IMR-90 (cell line): ENCODE data around the gene CERS1. TPM values are rescaled to one million over a fixed set of nuclear protein-coding genes. Genes with fewer than 3 reads are reported as not detected.

Source experiments
- ATAC-seq: fragments of 200-7000 bp; cut with Tn5 transposase; 2 replicates; pipeline ENCODE4 v1.9.1; 2020; ENCODE audit warnings: low read depth, mild to moderate bottlenecking, moderate library complexity
- BruUV-seq: library from RNA; stranded (reverse); fragments of 400-500 nt; replicated peaks from 2 replicates; lab custom pipeline; 2021; lab: Mats Ljungman, UMichigan
- CTCF ChIA-PET: fragments of 300-600 bp; formaldehyde crosslinking; extraction: SDS; loops from one replicate; lab custom pipeline; 2021; ENCODE audit warnings: antibody characterized with exemption; lab: Yijun Ruan, JAX
- POLR2A ChIA-PET: fragments of 300-600 bp; sonication (Branson Sonifier 250); formaldehyde crosslinking; loops from one replicate; lab custom pipeline; 2022; ENCODE audit warnings: antibody characterized with exemption; ENCODE audit not compliant: unreplicated experiment; lab: Charles Lee
- DNase-seq: peaks from one replicate; pipeline ENCODE4 v3.0.0; 2013
- H2AFZ ChIP-seq: replicated peaks from 2 replicates; pipeline ENCODE3; 2013; ENCODE audit warnings: low read length, mild to moderate bottlenecking; ENCODE audit not compliant: poor library complexity
- H2AK5ac ChIP-seq: 2 replicates; pipeline ENCODE4 v1.6.1; 2013; ENCODE audit warnings: low read depth, low read length, inconsistent platforms
- H2AK9ac ChIP-seq: replicated peaks from 2 replicates; pipeline ENCODE3; 2013; ENCODE audit warnings: mild to moderate bottlenecking, low read depth, low read length, moderate library complexity; ENCODE audit not compliant: poor library complexity
- H2BK120ac ChIP-seq: 2 replicates; pipeline ENCODE4 v1.6.1; 2013; ENCODE audit warnings: low read depth, low read length, inconsistent platforms
- H2BK15ac ChIP-seq: 3 replicates; pipeline ENCODE4 v1.6.1; 2013; ENCODE audit warnings: low read depth, low read length, inconsistent platforms
- H2BK20ac ChIP-seq: 2 replicates; pipeline ENCODE4 v1.6.1; 2013; ENCODE audit warnings: low read depth, mild to moderate bottlenecking, inconsistent platforms, low read length, moderate library complexity
- H2BK5ac ChIP-seq: 2 replicates; pipeline ENCODE4 v1.6.1; 2013; ENCODE audit warnings: mild to moderate bottlenecking, low read depth, low read length, inconsistent platforms; ENCODE audit not compliant: poor library complexity, severe bottlenecking
- H3K14ac ChIP-seq: replicated peaks from 2 replicates; pipeline ENCODE4 v1.6.1; 2013; ENCODE audit warnings: low read depth, low read length, inconsistent platforms
- H3K18ac ChIP-seq: 2 replicates; pipeline ENCODE4 v1.6.1; 2013; ENCODE audit warnings: low read depth, low read length, control low read depth
- H3K23ac ChIP-seq: 2 replicates; pipeline ENCODE4 v1.6.1; 2013; ENCODE audit warnings: low read depth, low read length, inconsistent platforms
- H3K27ac ChIP-seq: 2 replicates; pipeline ENCODE4 v1.5.1; 2013; ENCODE audit warnings: mild to moderate bottlenecking, control low read depth, low read length; ENCODE audit not compliant: insufficient read depth
- H3K27me3 ChIP-seq: 2 replicates; pipeline ENCODE4 v1.6.1; 2013; ENCODE audit warnings: low read length; ENCODE audit not compliant: control insufficient read depth, insufficient read depth
- H3K36me3 ChIP-seq: 2 replicates; pipeline ENCODE4 v1.6.1; 2013; ENCODE audit warnings: low read length, mixed read lengths; ENCODE audit not compliant: control insufficient read depth, insufficient read depth
- H3K4ac ChIP-seq: 2 replicates; pipeline ENCODE4 v1.6.1; 2013; ENCODE audit warnings: low read depth, low read length, inconsistent platforms
- H3K4me1 ChIP-seq: 2 replicates; pipeline ENCODE4 v1.6.1; 2013; ENCODE audit warnings: low read length, mixed read lengths; ENCODE audit not compliant: control insufficient read depth, insufficient read depth
- H3K4me2 ChIP-seq: 2 replicates; pipeline ENCODE4 v1.6.1; 2013; ENCODE audit warnings: low read depth, mild to moderate bottlenecking, control low read depth, low read length, moderate library complexity
- H3K4me3 ChIP-seq: 2 replicates; pipeline ENCODE4 v1.5.1; 2013; ENCODE audit warnings: low read depth, mild to moderate bottlenecking, control low read depth, low read length, moderate library complexity; ENCODE audit not compliant: insufficient read depth
- H3K56ac ChIP-seq: 2 replicates; pipeline ENCODE4 v1.6.1; 2013; ENCODE audit warnings: low read length, inconsistent platforms; ENCODE audit not compliant: insufficient read depth; ENCODE audit errors: extremely low read depth
- H3K79me1 ChIP-seq, 2 experiments: 2 replicates each; pipeline ENCODE4 v1.6.1; 2013; ENCODE audit warnings: low read length in 2 of 2, inconsistent platforms in 1 of 2, low read depth in 1 of 2
- H3K9ac ChIP-seq: 2 replicates; pipeline ENCODE4 v1.6.1; 2013; ENCODE audit warnings: low read depth, low read length, control low read depth
- H3K9me1 ChIP-seq: 2 replicates; pipeline ENCODE4 v1.6.1; 2013; ENCODE audit warnings: low read length, inconsistent platforms; ENCODE audit not compliant: insufficient read depth
- H3K9me3 ChIP-seq: 2 replicates; pipeline ENCODE4 v1.6.1; 2013; ENCODE audit warnings: low read length; ENCODE audit not compliant: control insufficient read depth, insufficient read depth
- H4K20me1 ChIP-seq: 2 replicates; pipeline ENCODE4 v1.6.1; 2013; ENCODE audit warnings: low read length, inconsistent platforms; ENCODE audit not compliant: insufficient read depth
- H4K5ac ChIP-seq: 2 replicates; pipeline ENCODE4 v1.6.1; 2013; ENCODE audit warnings: mild to moderate bottlenecking, low read depth, low read length, control low read depth
- H4K8ac ChIP-seq, 2 experiments: 2 replicates each; pipeline ENCODE4 v1.6.1; 2013; ENCODE audit warnings: low read depth in 2 of 2, low read length in 2 of 2, control low read depth in 1 of 2, inconsistent platforms in 1 of 2
- H4K91ac ChIP-seq: 2 replicates; pipeline ENCODE4 v1.6.1; 2013; ENCODE audit warnings: low read depth, low read length, inconsistent platforms; ENCODE audit not compliant: insufficient read depth
- CEBPB ChIP-seq: IDR thresholded peaks from 2 replicates; pipeline ENCODE4 v1.6.1; 2012; ENCODE audit warnings: low read depth, low read length, improper control_type of control experiment
- CHD1 ChIP-seq: IDR thresholded peaks from 2 replicates; pipeline ENCODE4 v1.6.1; 2012; ENCODE audit warnings: low read depth, low read length, improper control_type of control experiment
- FOS ChIP-seq: fragments of 150-350 bp; IDR thresholded peaks from 2 replicates; pipeline ENCODE4 v1.6.1; 2016; ENCODE audit warnings: low read depth, low read length
- MAFK ChIP-seq: IDR thresholded peaks from 2 replicates; pipeline ENCODE4 v1.6.1; 2012; ENCODE audit warnings: low read depth, low read length, improper control_type of control experiment
- NFE2L2 ChIP-seq: fragments of 150-350 bp; IDR thresholded peaks from 2 replicates; pipeline ENCODE4 v1.6.1; 2016; ENCODE audit warnings: low read depth, mild to moderate bottlenecking, low read length
- POLR2A ChIP-seq: IDR thresholded peaks from 2 replicates; pipeline ENCODE4 v1.6.1; 2012; ENCODE audit warnings: mild to moderate bottlenecking, low read depth, low read length
- RAD21 ChIP-seq: IDR thresholded peaks from 2 replicates; pipeline ENCODE4 v1.6.1; 2012; ENCODE audit warnings: low read length, improper control_type of control experiment
- WGBS, 2 experiments: methylation state at CpG; one replicate each; pipeline versions ENCODE4 v1.1.5 to v1.1.7; 2013; ENCODE audit warnings: missing lambda C conversion rate in 2 of 2; ENCODE audit not compliant: insufficient read length in 1 of 2; ENCODE audit errors: extremely low coverage in 2 of 2; 5-methylcytosine and 5-hydroxymethylcytosine counted together
- dilution Hi-C: fragments of 300-500 bp; cut with HindIII; formaldehyde crosslinking; loops from one replicate; pipeline ENCODE4 v1.14.3; 2018; ENCODE audit warnings: low sequenced_read_pairs; ENCODE audit not compliant: unreplicated experiment
- in situ Hi-C: fragments of 300-500 bp; cut with MboI; formaldehyde crosslinking; loops from 3 replicates; pipeline ENCODE4 v1.14.3; 2019; ENCODE audit warnings: low sequenced_read_pairs, inconsistent platforms, mixed read lengths
- intact Hi-C: fragments of 100-400 bp; cut with micrococcal nuclease; formaldehyde crosslinking; loops from 2 replicates; pipeline ENCODE4 v1.10.0; 2022
- polyA plus RNA-seq, 3 experiments: library from polyadenylated mRNA; depleted of rRNA; stranded (reverse); fragments of >200 nt; gene quantifications; 2 replicates each; pipeline ENCODE4 v1.2.3, GENCODE V29; 2012; ENCODE audit warnings: low replicate concordance in 1 of 3
- total RNA-seq: library from RNA; depleted of rRNA; stranded (reverse); fragments of >200 nt; gene quantifications from 2 replicates; pipeline ENCODE4 v1.2.3, GENCODE V29; 2012
- TF ChIP-seq, protein P1 (sequence below): fragments of 150-350 bp; IDR thresholded peaks from 2 replicates; pipeline ENCODE4 v1.6.1; 2017; ENCODE audit warnings: mild to moderate bottlenecking, antibody characterized with exemption, low read length, low read depth

Gene CERS1
- total and polyA plus RNA-seq, 2 of the 4 experiments (the other 2 are of a cell fraction): 0.90 to 4.3 TPM

DNA sequence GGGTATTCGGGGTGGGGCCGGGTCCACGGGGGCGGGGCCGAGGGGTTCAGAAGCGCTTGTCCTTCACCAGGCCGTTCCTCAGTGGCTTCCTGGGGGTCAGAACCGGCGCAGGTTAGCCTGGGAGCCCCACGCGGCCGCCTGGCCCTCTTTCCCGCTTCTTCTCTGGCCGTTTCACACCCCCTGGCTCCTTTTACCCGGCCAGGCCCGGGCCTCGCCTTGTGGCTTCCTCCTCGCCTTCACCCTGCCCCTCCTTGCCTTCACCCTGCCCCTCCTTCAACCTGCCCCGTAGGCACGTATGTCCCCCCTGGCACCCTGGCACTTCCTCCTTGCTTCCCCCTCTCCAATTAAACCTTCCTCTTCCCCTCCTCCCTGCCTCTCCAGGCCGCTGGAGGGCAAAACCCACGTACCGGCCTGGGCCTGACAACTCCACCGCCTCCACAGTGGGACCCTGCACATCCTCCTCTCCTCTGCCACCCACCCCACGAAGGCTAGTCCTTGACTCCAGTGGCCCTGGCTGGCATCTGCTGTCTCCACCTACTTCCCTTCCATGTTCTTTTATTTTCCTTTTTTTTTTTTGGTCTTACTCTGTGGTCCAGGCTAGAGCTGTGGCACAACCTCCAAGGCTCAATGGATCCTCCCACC lies 25.3 kb downstream of the CERS1 start:
- no peak overlapping the region for H2AK5ac ChIP-seq

More for the DNA sequence above, 25.3 kb downstream of the CERS1 start:
- Histone ChIP-seq H3K36me3 (peaks cover 24% of the 10 kb centered on the region; the same call in 1 of the 2 replicates), H3K9me1 (no peaks in the 10 kb centered on the region), H3K9ac (no peak overlapping the region), H3K79me1 (peaks cover 2 to 6% of the 10 kb centered on the region in 2 experiments; a peak in 1 of 4 replicates), H3K23ac (no peak overlapping the region), H3K14ac (no peak overlapping the region), H2AK9ac (peak overlapping the region; percentile 55), H3K56ac (no peak overlapping the region), H2BK120ac (no peak overlapping the region), H3K4me3 (no peak overlapping the region), H3K27me3 (no peaks in the 10 kb centered on the region), H3K4ac (no peak overlapping the region), H2BK5ac (no peak overlapping the region), H3K4me2 (no peak overlapping the region), H4K20me1 (peaks cover 8% of the 10 kb centered on the region), H3K27ac (no peak overlapping the region), H4K91ac (no peak overlapping the region), H3K9me3 (no peaks in the 10 kb centered on the region), H3K18ac (no peak overlapping the region), H3K4me1 (no peaks in the 10 kb centered on the region), H4K8ac (no peak overlapping the region), H2AFZ (no peak overlapping the region), H2BK20ac (no peak overlapping the region), H2BK15ac (no peak overlapping the region), H4K5ac (no peak overlapping the region)
- ChIA-PET CTCF (no interaction called here), POLR2A (no interaction called here)
- intact Hi-C loops: no loop called here
- no TSS peak for BruUV-seq
- DNase-seq: no peak
- TF ChIP-seq RAD21 (no peak), NFE2L2 (no peak), CHD1 (no peak), FOS (no peak), POLR2A (no peak), MAFK (no peak), CEBPB (no peak)
- TF ChIP-seq, protein P1, sequence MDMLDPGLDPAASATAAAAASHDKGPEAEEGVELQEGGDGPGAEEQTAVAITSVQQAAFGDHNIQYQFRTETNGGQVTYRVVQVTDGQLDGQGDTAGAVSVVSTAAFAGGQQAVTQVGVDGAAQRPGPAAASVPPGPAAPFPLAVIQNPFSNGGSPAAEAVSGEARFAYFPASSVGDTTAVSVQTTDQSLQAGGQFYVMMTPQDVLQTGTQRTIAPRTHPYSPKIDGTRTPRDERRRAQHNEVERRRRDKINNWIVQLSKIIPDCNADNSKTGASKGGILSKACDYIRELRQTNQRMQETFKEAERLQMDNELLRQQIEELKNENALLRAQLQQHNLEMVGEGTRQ: no peak
- no peak for ATAC-seq
- dilution Hi-C loops: no loop called here
- WGBS, 2 experiments: 53% methylated on average over 20 of the region's 25 CpGs; no CpG with 5 or more reads in 1 of the 2 experiments
- in situ Hi-C loops: no loop called here
